ENCODE results near the gene OGFR.

DNA sequence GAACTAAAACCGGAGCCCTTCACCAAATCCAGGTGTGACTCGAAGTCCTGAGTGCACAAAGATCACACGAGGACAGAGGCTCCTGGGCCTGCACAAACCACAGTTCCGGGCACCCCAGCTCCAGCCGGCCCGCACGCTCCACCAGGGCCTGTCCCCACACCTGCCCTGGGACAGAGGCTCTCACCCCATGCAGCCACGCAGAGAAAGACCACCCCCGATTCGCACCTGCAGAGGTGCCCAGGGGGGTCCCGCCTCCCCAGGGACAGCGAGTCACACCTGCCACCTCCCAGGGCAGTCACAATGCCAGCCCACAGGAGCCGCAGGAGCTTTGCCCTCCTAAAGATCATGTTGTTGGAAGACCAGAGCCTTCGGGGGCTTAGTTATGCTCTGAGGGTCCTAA, 33.7 kb upstream of the OGFR start:
- TF ChIP-seq, protein P1, sequence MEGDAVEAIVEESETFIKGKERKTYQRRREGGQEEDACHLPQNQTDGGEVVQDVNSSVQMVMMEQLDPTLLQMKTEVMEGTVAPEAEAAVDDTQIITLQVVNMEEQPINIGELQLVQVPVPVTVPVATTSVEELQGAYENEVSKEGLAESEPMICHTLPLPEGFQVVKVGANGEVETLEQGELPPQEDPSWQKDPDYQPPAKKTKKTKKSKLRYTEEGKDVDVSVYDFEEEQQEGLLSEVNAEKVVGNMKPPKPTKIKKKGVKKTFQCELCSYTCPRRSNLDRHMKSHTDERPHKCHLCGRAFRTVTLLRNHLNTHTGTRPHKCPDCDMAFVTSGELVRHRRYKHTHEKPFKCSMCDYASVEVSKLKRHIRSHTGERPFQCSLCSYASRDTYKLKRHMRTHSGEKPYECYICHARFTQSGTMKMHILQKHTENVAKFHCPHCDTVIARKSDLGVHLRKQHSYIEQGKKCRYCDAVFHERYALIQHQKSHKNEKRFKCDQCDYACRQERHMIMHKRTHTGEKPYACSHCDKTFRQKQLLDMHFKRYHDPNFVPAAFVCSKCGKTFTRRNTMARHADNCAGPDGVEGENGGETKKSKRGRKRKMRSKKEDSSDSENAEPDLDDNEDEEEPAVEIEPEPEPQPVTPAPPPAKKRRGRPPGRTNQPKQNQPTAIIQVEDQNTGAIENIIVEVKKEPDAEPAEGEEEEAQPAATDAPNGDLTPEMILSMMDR (IDR thresholded peaks at IDR 0.05): no peak
- no peak for TF ChIP-seq POLR2A (IDR thresholded peaks at IDR 0.05)

Data from vagina (tissue), 2 donors.